HG03064 (cell line): ENCODE data around the gene HSPB3.
"Not testable (repeated sequence)": the region's sequence is repeated elsewhere in the genome, so short reads cannot be mapped to it uniquely, and the experiment has no call there.

Experiments
- ATAC-seq: cut with Tn5 transposase; IDR thresholded peaks from one replicate; pipeline ENCODE4 v1.9.1; 2021; ENCODE audit warnings: low read depth; ENCODE audit not compliant: unreplicated experiment

The HSPB3 gene, protein sequence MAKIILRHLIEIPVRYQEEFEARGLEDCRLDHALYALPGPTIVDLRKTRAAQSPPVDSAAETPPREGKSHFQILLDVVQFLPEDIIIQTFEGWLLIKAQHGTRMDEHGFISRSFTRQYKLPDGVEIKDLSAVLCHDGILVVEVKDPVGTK

GRCh38 chr5:54455413-54456157, at the start of gene HSPB3:
TSS of gene HSPB3 (plus strand) at chr5:54455699. CDS start at chr5:54455790, 91 bp downstream.
- no peak for ATAC-seq

- ATAC-seq = no peak
Observed at GRCh38 chr5:54411176-54411575, 44.3 kb upstream of the HSPB3 start.

GRCh38 chr5:54412913-54413312, 42.6 kb upstream of the HSPB3 start:
- ATAC-seq = no peak

DNA sequence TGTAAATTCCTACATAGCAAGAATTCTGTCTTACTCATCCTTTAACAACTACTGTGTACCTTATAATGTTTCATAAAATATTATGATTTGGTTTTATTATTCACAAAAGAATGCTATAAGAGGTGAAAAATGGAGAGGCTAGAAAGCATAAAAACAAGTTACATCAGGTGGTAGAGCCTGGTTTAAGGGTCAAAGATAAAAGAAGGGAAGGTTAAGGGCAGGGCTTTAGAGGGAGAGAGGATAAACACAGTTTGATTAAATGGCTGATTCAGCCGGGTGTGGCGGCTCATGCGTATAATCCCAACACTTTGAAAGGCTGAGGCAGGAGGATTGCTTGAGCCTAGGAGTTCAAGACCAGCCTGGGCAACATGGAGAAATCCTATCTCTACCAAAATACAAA, 40.4 kb upstream of the HSPB3 start:
- ATAC-seq = no peak

- ATAC-seq = no peak
Observed at GRCh38 chr5:54415896-54416601, 39.5 kb upstream of the HSPB3 start.

- not testable (repeated sequence) for ATAC-seq
Observed at GRCh38 chr5:54419573-54420423, 35.7 kb upstream of the HSPB3 start.

GRCh38 chr5:54420511-54420910, 35.0 kb upstream of the HSPB3 start:
- ATAC-seq = not testable (repeated sequence)

DNA sequence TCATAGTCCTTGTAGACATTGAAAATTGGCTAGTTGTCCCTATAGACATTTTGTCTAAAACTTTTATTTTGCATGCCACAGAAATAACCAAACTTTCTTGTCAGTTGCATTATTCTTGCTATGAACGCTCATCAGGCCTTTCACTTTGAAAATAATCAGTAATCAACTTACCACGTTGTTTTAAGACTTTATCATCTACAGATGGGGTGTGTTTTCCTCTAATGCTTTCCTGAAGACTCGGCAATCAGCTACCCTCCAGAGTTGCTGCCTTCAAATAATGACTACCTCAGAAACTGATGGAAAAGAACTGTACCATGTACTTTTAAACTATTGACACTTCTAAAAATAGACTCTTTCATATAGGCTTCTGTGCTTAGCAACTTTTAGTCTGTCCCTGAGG, 33.5 kb upstream of the HSPB3 start:
- ATAC-seq = no peak

- ATAC-seq = no peak
Observed at GRCh38 chr5:54425258-54425657, 30.2 kb upstream of the HSPB3 start.

- ATAC-seq = no peak
Observed at GRCh38 chr5:54426209-54426608, 29.3 kb upstream of the HSPB3 start.

DNA sequence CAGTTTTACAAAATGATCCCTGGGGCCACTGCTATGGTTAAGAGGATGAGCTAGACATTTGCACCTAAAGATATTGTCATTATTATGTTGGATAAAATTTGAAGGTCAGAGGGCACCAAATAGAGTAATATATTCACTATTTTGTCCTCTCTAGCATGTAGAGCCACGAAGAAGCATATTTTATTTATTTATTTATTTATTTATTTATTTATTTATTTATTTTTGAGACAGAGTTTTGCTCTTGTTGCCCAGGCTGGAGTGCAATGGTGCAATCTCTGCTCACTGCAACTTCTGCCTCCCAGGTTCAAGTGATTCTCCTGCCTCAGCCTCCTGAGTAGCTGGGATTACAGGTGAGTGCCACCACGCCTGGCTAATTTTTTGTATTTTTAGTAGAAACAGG, 20.8 kb upstream of the HSPB3 start:
- ATAC-seq = not testable (repeated sequence)

GRCh38 chr5:54438620-54439389, 16.7 kb upstream of the HSPB3 start:
- ATAC-seq = no peak

GRCh38 chr5:54440456-54440893, 15.0 kb upstream of the HSPB3 start:
- ATAC-seq = peak; percentile 77

- no peak for ATAC-seq
Observed at GRCh38 chr5:54442271-54442670, 13.2 kb upstream of the HSPB3 start.

GRCh38 chr5:54443270-54443669, 12.2 kb upstream of the HSPB3 start:
- no peak for ATAC-seq

- ATAC-seq = no peak
Observed at GRCh38 chr5:54445691-54446378, 9.7 kb upstream of the HSPB3 start.

GRCh38 chr5:54446379-54446732, 9.1 kb upstream of the HSPB3 start:
- no peak for ATAC-seq

GRCh38 chr5:54449923-54450322, 5.6 kb upstream of the HSPB3 start:
- ATAC-seq = no peak

DNA sequence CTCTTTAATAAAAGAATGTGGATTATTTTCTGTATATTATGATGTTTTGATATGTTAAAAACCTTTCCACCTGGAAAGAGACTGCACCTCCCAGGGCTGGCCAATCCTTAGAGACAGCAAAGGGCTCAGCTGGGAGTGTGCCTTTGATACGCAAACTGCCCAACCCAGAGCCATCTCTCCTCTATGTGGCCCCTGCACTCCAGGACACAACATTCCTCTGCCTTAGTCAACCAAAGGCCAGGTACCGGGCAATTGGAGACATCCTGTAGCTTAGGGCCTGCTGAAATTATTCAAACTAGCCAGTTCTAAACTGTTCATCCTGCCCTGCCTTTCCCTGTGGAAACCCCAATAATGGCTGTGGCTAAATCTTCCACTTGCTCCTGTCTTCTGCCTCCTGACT, 5.0 kb upstream of the HSPB3 start:
- no peak for ATAC-seq

- no peak for ATAC-seq
Observed at GRCh38 chr5:54453046-54453445, 2.5 kb upstream of the HSPB3 start.
